Fibroblast of the aortic adventitia (primary cell): Measurements from ENCODE around the gene PPP1CC. TPM values are rescaled to one million over a fixed set of nuclear protein-coding genes. Genes with fewer than 3 reads are reported as not detected.

ENCODE experiments used
- DNase-seq: peaks from one replicate; pipeline ENCODE4 v3.0.0-alpha.2; 2010; ENCODE audit warnings: low read depth
- H3K4me3 ChIP-seq: 2 replicates; pipeline ENCODE4 v1.5.1; 2011; ENCODE audit warnings: low read depth, mild to moderate bottlenecking, control low read depth, low read length, moderate library complexity
- CTCF ChIP-seq: IDR thresholded peaks from 2 replicates; pipeline ENCODE4 v1.5.1; 2011; ENCODE audit warnings: mild to moderate bottlenecking, low read length, control low read depth, inconsistent platforms; ENCODE audit not compliant: insufficient read depth
- total RNA-seq: library from RNA; depleted of rRNA; stranded (reverse); fragments of >200 nt; gene quantifications from 2 replicates; pipeline ENCODE4 v1.2.3, GENCODE V29; 2012; ENCODE audit warnings: low replicate concordance

PPP1CC gene
- total RNA-seq, 1 donor = 130 TPM

- DNase-seq = no peak
- no peak overlapping the region for H3K4me3 ChIP-seq
- TF ChIP-seq CTCF = no peak
Measured at GRCh38 chr12:110718222-110718908, 24.3 kb downstream of the PPP1CC start.

- H3K4me3 ChIP-seq = no peak overlapping the region
- no peak for TF ChIP-seq CTCF
- DNase-seq = no peak
Measured at GRCh38 chr12:110717037-110717436, 25.7 kb downstream of the PPP1CC start.

GRCh38 chr12:110708917-110709316 lies 33.8 kb downstream of the PPP1CC start:
- no peak overlapping the region for H3K4me3 ChIP-seq
- DNase-seq = no peak
- no peak for TF ChIP-seq CTCF

GRCh38 chr12:110705309-110705708 lies 37.4 kb downstream of the PPP1CC start:
- H3K4me3 ChIP-seq = no peak overlapping the region
- no peak for TF ChIP-seq CTCF
- DNase-seq = no peak

- DNase-seq = no peak
Measured at GRCh38 chr12:110704750-110705149, 37.9 kb downstream of the PPP1CC start.

GRCh38 chr12:110704231-110704630 lies 38.5 kb downstream of the PPP1CC start:
- no peak for TF ChIP-seq CTCF
- DNase-seq = no peak
- no peak overlapping the region for H3K4me3 ChIP-seq

More at GRCh38 chr12:110704750-110705149, 37.9 kb downstream of the PPP1CC start:
- no peak overlapping the region for H3K4me3 ChIP-seq
- TF ChIP-seq CTCF = peak; percentile 8

DNA sequence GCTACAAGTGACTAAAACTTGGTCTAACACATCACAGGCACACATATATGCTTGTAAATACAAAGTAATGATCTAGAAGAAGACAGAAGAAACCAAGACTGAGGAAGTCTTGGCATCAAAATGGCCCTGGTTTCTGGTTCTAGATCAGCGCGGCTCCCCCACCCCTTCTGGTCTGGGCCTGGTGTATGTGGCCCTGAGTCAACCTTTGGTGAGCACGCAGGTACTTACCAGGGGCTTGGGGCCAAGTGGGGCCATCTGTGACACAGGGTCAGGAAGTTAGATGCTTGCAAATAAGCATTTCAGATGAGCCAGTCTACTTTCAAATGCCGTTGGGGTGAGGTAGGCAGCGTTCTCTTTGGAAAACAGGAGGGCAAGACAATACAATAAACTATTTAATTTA lies 40.6 kb downstream of the PPP1CC start:
- no peak overlapping the region for H3K4me3 ChIP-seq
- no peak for DNase-seq
- TF ChIP-seq CTCF = no peak
